ENCODE data around the gene ADAMTS17. TPM values are rescaled to one million over a fixed set of nuclear protein-coding genes. Genes with fewer than 3 reads are reported as not detected.

ADAMTS17 gene
- total RNA-seq, 6 experiments from 2014 or later, result 14.6 to 34.7 (median 24.2) TPM

DNA sequence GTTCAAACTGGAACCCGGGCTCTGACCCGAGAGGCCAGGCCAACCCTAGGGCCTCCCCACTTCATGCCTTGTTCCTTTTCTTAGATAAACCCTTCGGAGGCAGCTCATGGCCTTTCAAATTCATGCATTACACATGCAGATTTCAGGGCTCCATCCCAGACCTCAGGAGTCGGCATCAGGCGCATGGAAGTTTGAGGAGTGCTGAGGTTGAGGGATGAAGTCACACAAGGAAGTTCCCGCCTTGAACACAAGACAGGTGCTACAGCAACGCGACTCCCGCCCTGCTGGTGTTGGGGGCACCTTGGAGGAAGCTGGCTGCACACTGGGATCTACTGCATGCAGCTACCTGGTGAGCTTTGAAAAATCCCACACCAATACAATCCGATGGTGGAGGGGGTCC, 363.3 kb downstream of the ADAMTS17 start:
- H3K9me3 ChIP-seq, result no peaks in the 10 kb centered on the region
- H3K4me1 ChIP-seq, result no peaks in the 10 kb centered on the region
- no peak for TF ChIP-seq CTCF (IDR thresholded peaks at IDR 0.05)
- no peak for TF ChIP-seq POLR2A (IDR thresholded peaks at IDR 0.05)
- no peak overlapping the region for H3K4me3 ChIP-seq
- intact Hi-C loops (cut with DNase I), result no loop called here
- ATAC-seq (no peak), DNase-seq (peak in 1 of 3 donors; percentile 32)
- H3K27ac ChIP-seq, result no peak overlapping the region
- no peaks in the 10 kb centered on the region for H3K27me3 ChIP-seq
- WGBS (ENCODE audit: insufficient coverage, low coverage, low lambda C conversion rate, missing lambda C conversion rate), result 80% methylated on average over 3 of the region's 10 CpGs
- no peaks in the 10 kb centered on the region for H3K36me3 ChIP-seq

DNA sequence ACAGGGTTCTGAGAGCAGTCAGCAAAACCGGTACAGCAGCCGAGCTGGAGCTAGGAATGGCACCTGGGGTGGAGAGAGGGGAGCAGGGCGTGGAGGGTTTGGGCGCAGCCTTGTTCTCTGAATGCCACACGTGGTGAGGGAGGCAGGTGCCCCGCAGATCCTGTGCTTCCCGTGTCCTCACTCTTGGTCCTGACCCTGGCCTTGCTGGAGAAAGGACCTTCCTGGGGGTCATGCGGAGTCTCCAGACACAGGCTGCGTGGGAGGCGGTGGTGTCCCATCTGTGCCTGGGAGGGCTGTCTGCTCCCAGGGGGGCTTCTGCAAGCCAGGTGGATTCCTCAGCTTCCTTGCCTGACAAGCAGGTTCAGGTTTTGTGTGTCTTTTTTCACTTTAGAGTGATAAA, 363.8 kb downstream of the ADAMTS17 start:
- Histone ChIP-seq H3K9me3 (no peaks in the 10 kb centered on the region), H3K4me1 (no peaks in the 10 kb centered on the region), H3K27ac (no peak overlapping the region), H3K36me3 (no peaks in the 10 kb centered on the region), H3K4me3 (no peak overlapping the region), H3K27me3 (no peaks in the 10 kb centered on the region)
- ATAC-seq (no peak), DNase-seq (no peak)
- TF ChIP-seq CTCF (IDR thresholded peaks at IDR 0.05) (no peak), POLR2A (IDR thresholded peaks at IDR 0.05) (no peak)
- 94% methylated on average over 7 of the region's 10 CpGs for WGBS (ENCODE audit: insufficient coverage, low coverage, low lambda C conversion rate, missing lambda C conversion rate)
- intact Hi-C loops (cut with DNase I), result no loop called here

- 79% methylated on average over 4 of the region's 9 CpGs for WGBS (ENCODE audit: insufficient coverage, low coverage, low lambda C conversion rate, missing lambda C conversion rate)
- ATAC-seq (peak in 3 of 4 donors; percentile 34 to 53 (median 43)), DNase-seq (no peak)
- Histone ChIP-seq H3K9me3 (no peaks in the 10 kb centered on the region), H3K4me3 (no peak overlapping the region), H3K27ac (no peak overlapping the region), H3K27me3 (no peaks in the 10 kb centered on the region), H3K36me3 (no peaks in the 10 kb centered on the region), H3K4me1 (no peaks in the 10 kb centered on the region)
- intact Hi-C loops (cut with DNase I), result no loop called here
- TF ChIP-seq POLR2A (IDR thresholded peaks at IDR 0.05) (no peak), CTCF (IDR thresholded peaks at IDR 0.05) (no peak)
Observed at GRCh38 chr15:99976811-99977271, 364.9 kb downstream of the ADAMTS17 start.

DNA sequence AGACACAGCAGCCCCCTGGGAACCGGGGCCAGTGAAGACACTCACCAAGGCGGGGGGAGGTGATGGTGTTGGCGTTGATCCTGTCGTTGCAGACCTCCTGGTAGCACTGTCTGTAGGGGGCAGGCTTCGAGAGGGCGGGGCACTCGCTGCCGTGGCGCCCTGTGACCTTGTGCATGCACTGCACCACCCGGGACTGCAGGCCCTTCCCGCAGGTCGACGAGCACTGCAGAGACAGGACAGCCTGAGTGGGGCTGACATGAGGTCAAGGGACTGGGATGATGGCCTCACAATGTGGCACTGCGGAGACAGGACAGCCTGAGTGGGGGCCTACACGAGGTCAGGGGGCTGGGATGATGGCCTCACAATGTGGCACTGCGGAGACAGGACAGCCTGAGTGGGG, 365.8 kb downstream of the ADAMTS17 start:
- WGBS (ENCODE audit: insufficient coverage, low coverage, low lambda C conversion rate, missing lambda C conversion rate), result 80% methylated on average over 4 of the region's 16 CpGs
- no peak for TF ChIP-seq POLR2A (IDR thresholded peaks at IDR 0.05)
- no peak for TF ChIP-seq CTCF (IDR thresholded peaks at IDR 0.05)
- H3K4me1 ChIP-seq, result no peaks in the 10 kb centered on the region
- no peaks in the 10 kb centered on the region for H3K27me3 ChIP-seq
- ATAC-seq, result no peak
- no peaks in the 10 kb centered on the region for H3K36me3 ChIP-seq
- H3K4me3 ChIP-seq, result no peak overlapping the region
- no peak for DNase-seq
- intact Hi-C loops (cut with DNase I), result no loop called here
- no peak overlapping the region for H3K27ac ChIP-seq
- no peaks in the 10 kb centered on the region for H3K9me3 ChIP-seq

DNA sequence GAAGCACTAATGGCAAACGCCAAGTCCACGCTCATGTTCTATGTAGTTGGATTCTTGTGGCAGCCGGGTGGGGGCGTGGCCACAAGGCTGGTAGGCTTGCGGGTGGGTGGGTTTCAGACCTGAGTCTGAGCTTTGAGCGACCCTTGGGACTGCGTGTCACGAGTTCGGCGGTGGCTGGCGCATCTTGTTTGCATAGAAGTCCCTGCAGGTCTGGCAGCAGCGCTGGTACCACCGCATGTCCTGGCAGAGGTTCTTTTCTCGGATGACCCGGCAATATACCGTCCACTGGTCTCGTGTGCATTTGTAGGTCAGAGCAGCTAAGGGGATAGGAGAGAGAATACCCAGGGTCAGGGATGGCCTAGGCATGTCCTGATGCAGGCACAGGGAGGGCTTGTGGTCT, 367.5 kb downstream of the ADAMTS17 start:
- ATAC-seq, result no peak
- Histone ChIP-seq H3K4me1 (no peaks in the 10 kb centered on the region), H3K36me3 (no peaks in the 10 kb centered on the region), H3K27me3 (no peaks in the 10 kb centered on the region), H3K9me3 (no peaks in the 10 kb centered on the region), H3K4me3 (no peak overlapping the region), H3K27ac (no peak overlapping the region)
- intact Hi-C loops (cut with DNase I), result no loop called here
- DNase-seq, result no peak
- TF ChIP-seq CTCF (IDR thresholded peaks at IDR 0.05), result no peak
- TF ChIP-seq POLR2A (IDR thresholded peaks at IDR 0.05), result no peak
- WGBS (ENCODE audit: insufficient coverage, low coverage, low lambda C conversion rate, missing lambda C conversion rate), result no CpG with 5 or more reads among the region's 17 CpGs

All from right lobe of liver (tissue), 6 donors.